Activated CD8-positive, alpha-beta T cell treated with anti-CD3 and anti-CD28 coated beads, Interleukin-2, amount 10 ng/mL, durations not matched to agents 7 days and 5 days (primary cell): Measurements from ENCODE around the gene NMNAT2. TPM values are rescaled to one million over a fixed set of nuclear protein-coding genes. Genes with fewer than 3 reads are reported as not detected.

Experiments used
- ATAC-seq: fragments of 150-1000 bp; cut with Tn5 transposase; one replicate; pipeline ENCODE4 v1.10.0; 2021; ENCODE audit warnings: moderate library complexity
- CTCF ChIA-PET: fragments of 350-600 bp; sonication (Branson Sonifier 250); formaldehyde crosslinking; loops from one replicate; lab custom pipeline; 2021; ENCODE audit warnings: antibody characterized with exemption; lab: Charles Lee
- POLR2A ChIA-PET: fragments of 350-600 bp; sonication (Branson Sonifier 250); formaldehyde crosslinking; loops from one replicate; lab custom pipeline; 2021; ENCODE audit warnings: antibody characterized with exemption; lab: Charles Lee
- DNase-seq: peaks from one replicate; pipeline ENCODE4 v3.0.0-alpha.2; 2020
- H3K27ac Mint-ChIP-seq: one replicate; pipeline ENCODE4 v1.8.0; 2021; ENCODE audit warnings: mild to moderate bottlenecking, mixed read lengths
- H3K27me3 Mint-ChIP-seq: one replicate; pipeline ENCODE4 v1.8.0; 2021; ENCODE audit warnings: low read depth, mixed read lengths
- H3K36me3 Mint-ChIP-seq: one replicate; pipeline ENCODE4 v1.8.0; 2021; ENCODE audit warnings: low read depth, mixed read lengths
- H3K4me1 Mint-ChIP-seq: one replicate; pipeline ENCODE4 v1.8.0; 2021; ENCODE audit warnings: low read depth, mixed read lengths
- H3K4me3 Mint-ChIP-seq: one replicate; pipeline ENCODE4 v1.8.0; 2021; ENCODE audit warnings: mild to moderate bottlenecking, mixed read lengths
- H3K9me3 Mint-ChIP-seq: one replicate; pipeline ENCODE4 v1.8.0; 2022; ENCODE audit warnings: mixed read lengths; ENCODE audit not compliant: insufficient read depth
- total RNA-seq, 2 experiments: library from RNA; stranded (reverse); gene quantifications; one replicate each; pipeline ENCODE4 v1.2.3, GENCODE V29; 2021

The NMNAT2 gene
- total RNA-seq, 2 experiments from 2014 or later: not detected

DNA sequence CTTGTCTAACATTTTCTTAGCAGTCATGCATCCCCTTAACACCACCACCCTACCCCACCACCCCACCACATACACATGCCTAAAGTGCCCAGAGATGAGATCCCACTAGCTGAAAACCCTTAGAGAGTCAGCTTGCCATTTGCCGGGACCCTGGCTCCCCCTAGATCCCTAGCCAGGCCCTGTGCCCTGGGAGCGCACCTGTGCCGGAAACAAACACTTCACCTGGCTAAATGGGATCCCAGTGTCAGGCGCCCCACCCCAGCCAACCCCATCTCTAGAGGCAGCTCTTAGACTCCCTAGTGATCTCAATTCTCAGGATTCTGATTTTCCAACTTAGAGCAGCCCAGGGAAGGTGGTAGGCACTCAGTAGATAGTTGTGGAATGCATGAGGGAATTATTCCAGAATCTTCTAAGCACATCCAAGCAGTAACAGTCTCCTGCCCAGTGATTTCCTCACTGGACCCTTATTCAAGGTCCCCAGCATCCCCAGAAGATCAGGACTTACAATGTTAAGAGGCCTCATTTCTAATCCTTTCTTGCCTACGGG is 126.9 kb downstream of the NMNAT2 start:
- ATAC-seq (no peak), DNase-seq (no peak)
- Mint-ChIP-seq H3K27me3 (no peaks in the 10 kb centered on the region), H3K36me3 (no peaks in the 10 kb centered on the region), H3K27ac (no peak overlapping the region), H3K4me1 (no peaks in the 10 kb centered on the region), H3K9me3 (no peaks in the 10 kb centered on the region), H3K4me3 (no peak overlapping the region)
- ChIA-PET POLR2A (no interaction called here), CTCF (no interaction called here)

DNA sequence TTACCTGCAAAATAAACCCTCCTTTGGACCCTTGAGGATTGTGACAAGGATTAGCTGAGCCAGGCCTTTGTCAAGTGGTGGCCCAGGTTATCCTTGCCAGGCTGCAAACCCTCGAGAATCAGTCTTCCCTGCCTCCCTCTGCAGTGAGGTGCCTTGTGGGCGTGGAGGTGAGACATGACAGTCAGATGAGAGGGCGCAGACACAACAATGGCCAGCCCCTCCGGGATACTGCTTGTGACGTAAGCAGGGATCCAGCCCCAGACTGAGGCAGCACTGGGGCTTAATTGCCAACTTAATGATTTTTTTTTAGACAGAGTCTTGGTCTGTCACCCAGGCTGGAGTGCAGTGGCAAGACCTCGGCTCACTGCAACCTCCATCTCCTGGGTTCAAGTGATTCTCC is 127.6 kb downstream of the NMNAT2 start:
- Mint-ChIP-seq H3K4me1 (no peaks in the 10 kb centered on the region), H3K27me3 (no peaks in the 10 kb centered on the region), H3K27ac (no peak overlapping the region), H3K9me3 (no peaks in the 10 kb centered on the region), H3K36me3 (no peaks in the 10 kb centered on the region), H3K4me3 (no peak overlapping the region)
- ChIA-PET CTCF (no interaction called here), POLR2A (no interaction called here)
- ATAC-seq: no peak
- DNase-seq: no peak

DNA sequence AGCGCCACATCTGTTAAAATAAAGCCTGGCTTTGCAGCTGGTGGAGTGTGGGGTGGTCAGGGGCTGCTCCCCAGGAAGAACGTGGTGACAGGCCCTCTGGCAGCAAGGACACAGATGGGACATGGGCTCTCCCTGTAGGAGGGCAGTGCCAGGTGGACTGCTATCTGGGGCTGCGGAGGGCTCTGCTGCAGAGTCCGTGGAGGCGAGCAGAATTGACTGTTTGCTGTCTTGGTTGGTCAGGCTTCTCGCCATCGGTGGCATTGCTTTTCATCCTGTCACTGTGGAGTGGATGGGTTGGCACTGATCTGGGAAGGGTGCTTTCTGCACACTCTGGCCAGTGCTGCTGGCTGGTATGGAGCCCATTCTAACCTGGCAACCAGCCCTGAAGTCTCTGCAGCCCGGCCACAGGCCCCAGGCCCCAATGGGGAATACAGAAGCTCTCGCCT is 129.1 kb downstream of the NMNAT2 start:
- ChIA-PET POLR2A (no interaction called here), CTCF (no interaction called here)
- no peak overlapping the region for H3K27ac Mint-ChIP-seq
- H3K36me3 Mint-ChIP-seq: no peaks in the 10 kb centered on the region
- H3K27me3 Mint-ChIP-seq: no peaks in the 10 kb centered on the region
- ATAC-seq (no peak), DNase-seq (no peak)
- H3K9me3 Mint-ChIP-seq: no peaks in the 10 kb centered on the region
- H3K4me1 Mint-ChIP-seq: no peaks in the 10 kb centered on the region
- H3K4me3 Mint-ChIP-seq: no peak overlapping the region

DNA sequence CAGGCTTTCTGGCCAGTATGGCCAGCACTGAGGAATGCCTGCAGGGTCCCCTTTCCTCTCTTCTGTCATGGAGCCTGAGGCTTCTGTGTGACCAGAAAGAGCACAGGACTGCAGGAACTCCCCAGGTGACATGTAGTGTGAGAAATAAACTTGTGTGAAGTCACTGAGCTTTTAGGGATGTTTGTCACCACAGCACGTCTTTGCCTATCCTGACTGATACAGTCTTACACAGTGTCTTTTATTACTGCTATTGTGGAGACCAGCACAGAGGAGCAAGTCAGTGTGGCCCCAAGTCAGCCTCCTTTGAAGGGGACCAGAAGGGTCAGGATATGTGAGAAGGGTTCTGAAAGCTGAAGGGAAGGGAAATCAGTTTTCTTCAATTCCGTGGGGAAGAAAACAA is 129.6 kb downstream of the NMNAT2 start:
- DNase-seq: no peak
- H3K36me3 Mint-ChIP-seq: no peaks in the 10 kb centered on the region
- CTCF ChIA-PET: no interaction called here
- no peaks in the 10 kb centered on the region for H3K27me3 Mint-ChIP-seq
- no peak overlapping the region for H3K27ac Mint-ChIP-seq
- no peaks in the 10 kb centered on the region for H3K9me3 Mint-ChIP-seq
- H3K4me3 Mint-ChIP-seq: no peak overlapping the region
- POLR2A ChIA-PET: no interaction called here
- H3K4me1 Mint-ChIP-seq: no peaks in the 10 kb centered on the region
- ATAC-seq: no peak

DNA sequence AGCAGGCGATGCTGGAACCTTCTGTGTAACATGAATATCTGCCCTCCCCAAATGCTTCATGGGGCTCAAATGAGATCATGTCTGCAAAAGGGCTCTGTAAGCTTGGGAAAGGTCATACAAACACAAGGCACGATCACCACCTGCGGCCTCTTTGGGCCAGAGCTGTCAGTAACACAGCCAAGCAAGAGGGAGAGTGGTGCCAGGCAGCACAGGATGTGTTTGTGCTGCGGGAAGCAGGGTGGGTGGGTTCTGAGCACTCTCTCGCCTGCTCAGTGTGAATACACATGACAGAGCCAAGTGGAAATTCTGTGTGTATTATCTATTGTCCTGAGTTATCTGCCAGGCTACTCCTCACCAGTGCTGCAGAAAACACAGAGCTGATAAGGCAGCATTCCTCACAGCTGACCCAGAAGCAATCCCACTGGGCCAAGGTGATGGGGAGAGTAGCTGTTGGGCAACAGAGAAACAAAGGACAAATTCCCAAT is 130.9 kb downstream of the NMNAT2 start:
- H3K9me3 Mint-ChIP-seq: no peaks in the 10 kb centered on the region
- no peak overlapping the region for H3K27ac Mint-ChIP-seq
- no peak overlapping the region for H3K4me3 Mint-ChIP-seq
- H3K36me3 Mint-ChIP-seq: no peaks in the 10 kb centered on the region
- POLR2A ChIA-PET: no interaction called here
- ATAC-seq: no peak
- DNase-seq: no peak
- CTCF ChIA-PET: no interaction called here
- H3K27me3 Mint-ChIP-seq: no peaks in the 10 kb centered on the region
- no peaks in the 10 kb centered on the region for H3K4me1 Mint-ChIP-seq

DNA sequence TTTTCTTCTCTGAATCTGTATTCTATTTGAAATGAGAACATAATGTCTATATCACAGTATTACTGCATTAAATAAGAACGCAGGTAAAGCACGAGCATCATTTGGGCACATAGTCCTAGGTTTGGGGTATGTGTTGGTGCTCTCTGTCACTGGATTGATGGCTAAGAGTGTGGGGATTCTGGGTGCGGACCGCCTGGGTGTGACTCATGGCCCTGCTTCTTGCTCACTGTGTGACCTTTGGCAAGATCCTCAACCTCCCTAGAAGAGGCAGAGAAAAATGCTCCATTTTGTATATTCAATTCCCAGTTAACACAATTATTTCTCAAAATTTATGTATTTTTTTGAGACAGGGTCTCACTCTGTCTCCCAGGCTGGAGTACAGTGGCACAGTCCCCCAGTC is 132.4 kb downstream of the NMNAT2 start:
- Mint-ChIP-seq H3K4me3 (no peak overlapping the region), H3K9me3 (no peaks in the 10 kb centered on the region), H3K27me3 (no peaks in the 10 kb centered on the region), H3K27ac (no peak overlapping the region), H3K36me3 (no peaks in the 10 kb centered on the region), H3K4me1 (no peaks in the 10 kb centered on the region)
- POLR2A ChIA-PET: no interaction called here
- CTCF ChIA-PET: no interaction called here
- DNase-seq (no peak), ATAC-seq (no peak)

DNA sequence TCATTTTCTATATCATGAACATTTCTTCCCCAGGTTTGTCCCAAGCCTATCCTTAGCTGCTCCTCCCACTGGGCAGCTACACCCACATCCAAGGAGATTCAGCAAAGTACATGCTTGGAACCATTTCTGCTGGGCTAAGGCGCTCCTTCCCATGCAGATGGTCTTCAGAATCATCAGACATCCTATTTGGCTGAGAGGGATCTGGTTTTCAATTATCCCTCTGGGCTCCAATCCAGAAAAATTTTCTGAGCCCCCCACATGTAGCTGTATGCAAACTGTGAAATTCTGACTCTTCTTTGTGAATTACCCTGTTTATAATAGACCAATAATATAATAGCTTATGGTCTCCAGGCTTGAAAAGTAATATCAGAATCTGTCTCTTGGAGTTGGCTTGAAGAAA is 132.9 kb downstream of the NMNAT2 start:
- no peak for DNase-seq
- Mint-ChIP-seq H3K27me3 (no peaks in the 10 kb centered on the region), H3K4me1 (no peaks in the 10 kb centered on the region), H3K4me3 (no peak overlapping the region), H3K27ac (no peak overlapping the region), H3K9me3 (no peaks in the 10 kb centered on the region), H3K36me3 (no peaks in the 10 kb centered on the region)
- ChIA-PET POLR2A (no interaction called here), CTCF (no interaction called here)
- ATAC-seq: no peak

DNA sequence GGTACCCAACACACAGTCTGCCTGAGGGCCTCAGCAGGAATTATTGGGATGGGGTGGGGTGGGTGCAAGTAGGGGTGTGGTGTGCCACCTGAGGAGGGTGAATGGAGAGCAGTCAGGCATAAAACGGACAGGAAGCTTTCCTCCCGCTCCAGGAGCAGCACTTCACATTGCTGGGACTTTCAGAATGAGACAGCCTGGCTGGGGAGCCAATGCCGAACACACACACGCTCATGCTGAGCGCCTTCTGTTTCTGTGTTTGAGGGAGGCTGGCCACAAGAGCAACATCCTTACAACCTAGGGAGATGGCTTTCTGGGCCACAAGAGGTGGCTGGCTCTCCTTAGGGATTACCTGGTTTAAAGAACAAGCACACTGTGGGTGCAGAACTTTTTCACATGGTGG is 134.1 kb downstream of the NMNAT2 start:
- Mint-ChIP-seq H3K27me3 (no peaks in the 10 kb centered on the region), H3K4me1 (peaks cover 3% of the 10 kb centered on the region), H3K27ac (no peak overlapping the region), H3K36me3 (no peaks in the 10 kb centered on the region), H3K4me3 (no peak overlapping the region), H3K9me3 (no peaks in the 10 kb centered on the region)
- DNase-seq (no peak), ATAC-seq (no peak)
- ChIA-PET CTCF (no interaction called here), POLR2A (no interaction called here)

DNA sequence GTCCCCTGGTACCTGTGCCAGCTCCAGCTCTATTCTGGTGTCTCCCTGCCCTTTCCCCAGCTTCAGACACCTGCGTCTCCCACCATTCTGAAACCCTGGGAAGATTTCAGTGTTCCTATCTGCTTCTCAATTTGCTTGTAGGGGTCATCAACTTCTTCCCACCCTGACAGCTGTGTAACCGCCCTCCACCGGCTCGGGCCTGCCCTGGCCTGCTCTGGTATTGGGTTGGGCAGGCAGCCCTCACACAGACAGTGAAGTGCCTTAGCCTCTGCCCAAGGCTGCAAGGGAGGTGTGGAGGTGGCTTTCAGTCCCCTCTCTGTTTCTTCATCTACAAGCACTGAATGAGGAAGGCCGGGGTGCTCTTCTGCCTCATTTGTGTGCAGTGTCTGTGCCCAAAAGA is 134.9 kb downstream of the NMNAT2 start:
- ChIA-PET POLR2A (no interaction called here), CTCF (interaction anchor here (3.1 kb wide), 1 partner anchor 633 kb away, joined by 11 read pairs; no protein-coding TSS in a partner anchor)
- Mint-ChIP-seq H3K36me3 (no peaks in the 10 kb centered on the region), H3K4me3 (no peak overlapping the region), H3K27ac (no peak overlapping the region), H3K9me3 (no peaks in the 10 kb centered on the region), H3K4me1 (peaks cover 3% of the 10 kb centered on the region), H3K27me3 (no peaks in the 10 kb centered on the region)
- ATAC-seq (no peak), DNase-seq (no peak)

DNA sequence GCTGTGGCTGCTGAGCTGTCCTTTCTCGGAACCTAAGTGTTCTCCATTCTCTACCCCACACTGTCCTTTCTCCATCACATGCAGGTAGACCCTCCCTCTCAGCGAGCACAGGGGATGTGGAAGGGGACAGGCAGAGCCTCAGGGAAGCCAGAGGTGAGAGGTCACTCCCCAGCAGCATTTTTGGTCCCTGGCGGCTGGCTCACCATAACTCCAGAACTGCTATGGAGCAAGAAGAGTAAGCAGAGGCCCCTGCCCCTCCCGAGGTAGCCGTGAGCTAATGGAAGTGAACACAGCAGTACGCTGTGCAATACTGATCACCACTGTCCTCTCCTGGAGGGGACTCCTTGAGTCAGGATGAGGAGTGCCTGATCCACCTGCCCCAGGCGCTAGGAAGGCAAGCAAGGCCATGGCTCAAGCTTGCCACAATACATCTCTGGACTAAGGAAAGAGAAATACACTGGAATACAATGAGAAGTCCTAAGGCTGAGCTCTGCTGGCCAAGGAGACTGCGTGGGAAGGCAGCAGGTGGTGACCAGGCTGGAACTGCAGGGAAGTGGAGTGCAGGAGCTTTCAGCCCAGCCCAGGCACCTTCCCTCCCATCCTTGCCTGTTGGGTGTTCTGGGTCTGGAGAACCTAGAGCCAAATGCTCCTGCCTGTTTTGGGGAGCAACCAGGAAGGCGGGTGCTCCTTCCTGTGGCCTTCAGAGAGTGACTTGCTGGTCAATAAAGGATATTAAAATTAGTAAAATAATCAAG is 135.9 kb downstream of the NMNAT2 start:
- peaks cover 3% of the 10 kb centered on the region for H3K4me1 Mint-ChIP-seq
- H3K4me3 Mint-ChIP-seq: no peak overlapping the region
- ATAC-seq: no peak
- H3K27me3 Mint-ChIP-seq: no peaks in the 10 kb centered on the region
- no peak for DNase-seq
- H3K9me3 Mint-ChIP-seq: no peaks in the 10 kb centered on the region
- POLR2A ChIA-PET: no interaction called here
- H3K27ac Mint-ChIP-seq: no peak overlapping the region
- CTCF ChIA-PET: interaction anchor here (0.7 to 3.1 kb wide), 4 partner anchors 28 to 634 kb away, joined by 3 to 11 read pairs (median 6); no protein-coding TSS in a partner anchor
- no peaks in the 10 kb centered on the region for H3K36me3 Mint-ChIP-seq

DNA sequence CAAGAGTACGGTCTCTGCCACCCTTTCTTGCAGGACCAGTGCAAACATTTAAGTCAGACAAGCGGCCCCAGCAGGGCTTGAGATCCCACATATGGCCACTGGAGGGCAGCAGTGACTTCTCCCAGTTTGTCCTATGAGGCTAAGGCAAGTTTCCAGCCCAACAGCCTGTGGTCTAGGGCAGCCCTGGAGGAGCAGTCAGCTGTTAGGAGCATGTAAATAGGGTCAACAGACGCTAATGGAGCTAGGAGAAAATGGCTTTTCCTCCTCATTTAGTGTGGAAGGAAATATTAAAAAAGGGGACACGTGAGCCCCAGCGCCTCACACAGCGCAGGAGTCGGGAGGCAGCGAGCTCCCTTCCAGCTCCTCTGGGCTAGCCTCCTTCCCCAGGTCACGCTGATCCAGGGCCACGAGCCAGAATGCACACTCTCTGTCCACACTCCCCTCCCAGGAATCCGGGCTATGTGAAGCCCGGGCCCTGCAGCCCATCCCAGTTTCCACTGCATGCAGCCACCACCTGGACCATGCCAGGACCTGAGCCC is 136.6 kb downstream of the NMNAT2 start:
- POLR2A ChIA-PET: no interaction called here
- no peak overlapping the region for H3K27ac Mint-ChIP-seq
- H3K27me3 Mint-ChIP-seq: no peaks in the 10 kb centered on the region
- CTCF ChIA-PET: interaction anchor here (0.7 to 3.1 kb wide), 6 partner anchors 9 to 635 kb away, joined by 3 to 11 read pairs (median 4); no protein-coding TSS in a partner anchor
- no peaks in the 10 kb centered on the region for H3K36me3 Mint-ChIP-seq
- peaks cover 3% of the 10 kb centered on the region for H3K4me1 Mint-ChIP-seq
- no peak overlapping the region for H3K4me3 Mint-ChIP-seq
- ATAC-seq (peak; percentile 83), DNase-seq (peak; percentile 80)
- H3K9me3 Mint-ChIP-seq: no peaks in the 10 kb centered on the region

DNA sequence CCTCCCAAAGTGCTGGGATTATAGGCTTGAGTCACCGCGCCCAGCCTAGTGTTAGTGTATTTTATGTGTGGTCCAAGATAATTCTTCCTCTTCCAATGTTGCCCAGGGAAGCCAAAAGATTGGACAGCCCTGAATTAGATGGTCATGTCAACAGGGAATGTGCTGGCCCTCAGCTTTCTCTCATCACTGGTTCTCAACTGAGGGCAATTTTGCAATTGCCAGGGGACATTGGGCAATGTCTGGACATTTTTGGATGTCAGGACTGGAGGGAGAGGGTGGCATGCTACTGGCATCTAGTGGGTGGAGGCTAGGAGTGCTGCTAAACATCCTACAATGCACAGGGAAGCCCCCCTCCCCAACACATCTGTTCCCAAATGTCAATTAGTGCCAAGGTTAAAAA is 137.1 kb downstream of the NMNAT2 start:
- CTCF ChIA-PET: interaction anchor here (0.7 to 3.1 kb wide), 3 partner anchors 8 to 635 kb away, joined by 3 to 11 read pairs (median 3); no protein-coding TSS in a partner anchor

More for the DNA sequence above, 137.1 kb downstream of the NMNAT2 start:
- ATAC-seq (no peak), DNase-seq (no peak)
- no peak overlapping the region for H3K4me3 Mint-ChIP-seq
- POLR2A ChIA-PET: no interaction called here
- H3K9me3 Mint-ChIP-seq: no peaks in the 10 kb centered on the region
- H3K27me3 Mint-ChIP-seq: no peaks in the 10 kb centered on the region
- no peak overlapping the region for H3K27ac Mint-ChIP-seq
- H3K4me1 Mint-ChIP-seq: peaks cover 3% of the 10 kb centered on the region
- H3K36me3 Mint-ChIP-seq: no peaks in the 10 kb centered on the region
